ENCODE measurements around the gene ASPA. TPM values are rescaled to one million over a fixed set of nuclear protein-coding genes. Genes with fewer than 3 reads are reported as not detected.

The ASPA gene
- total and polyA plus RNA-seq, 2 of the 13 experiments (the other 11 are each of a cell fraction or from before 2014, with no cell fraction given) = not detected

GRCh38 chr17:3535253-3535995, 59.6 kb downstream of the ASPA start (continued):
- TF ChIP-seq CTCF (CRISPR knock-in tag; IDR thresholded peaks at IDR 0.05) (peak; percentile 81), STAG1 (CRISPR knock-in tag; IDR thresholded peaks at IDR 0.05) (peak; percentile 59), ZBTB7B (CRISPR knock-in tag; IDR thresholded peaks at IDR 0.05) (0 out of 2 replicates have a peak, but pooled peaks have one; percentile 42), ZNF777 (CRISPR knock-in tag; IDR thresholded peaks at IDR 0.05) (0 out of 2 replicates have a peak, but pooled peaks have one; percentile 34), ZMAT5 (CRISPR knock-in tag; IDR thresholded peaks at IDR 0.05; ENCODE audit: borderline replicate concordance, low read depth) (no peak), ZNF280B (CRISPR knock-in tag; IDR thresholded peaks at IDR 0.05; ENCODE audit: borderline replicate concordance) (no peak), NONO (IDR thresholded peaks at IDR 0.05) (no peak), NONO (CRISPR knock-in tag; conservative IDR thresholded peaks at IDR 0.05) (no peak), EP300 (IDR thresholded peaks at IDR 0.05; ENCODE audit: low read depth in 2 of 2, low read length in 2 of 2) (no peak), EP300 (CRISPR knock-in tag; IDR thresholded peaks at IDR 0.05; ENCODE audit: borderline replicate concordance) (no peak), ZNF562 (CRISPR knock-in tag; IDR thresholded peaks at IDR 0.05; ENCODE audit: borderline replicate concordance) (no peak), RAD21 (CRISPR knock-in tag; IDR thresholded peaks at IDR 0.05) (peak; percentile 81), ZNF143 (CRISPR knock-in tag; IDR thresholded peaks at IDR 0.05) (no peak), NKX3-1 (CRISPR knock-in tag; IDR thresholded peaks at IDR 0.05) (no peak), ZNF556 (CRISPR knock-in tag; IDR thresholded peaks at IDR 0.05; ENCODE audit: borderline replicate concordance) (no peak), ZNF350 (CRISPR knock-in tag; IDR thresholded peaks at IDR 0.05; ENCODE audit: borderline replicate concordance, low read depth) (no peak), GZF1 (CRISPR knock-in tag; IDR thresholded peaks at IDR 0.05) (no peak), HNRNPL (IDR thresholded peaks at IDR 0.05; ENCODE audit: low read depth, low read length) (0 out of 2 replicates have a peak, but pooled peaks have one; percentile 33), ZKSCAN5 (CRISPR knock-in tag; IDR thresholded peaks at IDR 0.05) (no peak), MBD4 (IDR thresholded peaks at IDR 0.05; ENCODE audit: borderline replicate concordance, low read length) (no peak), CBX1 (IDR thresholded peaks at IDR 0.05; ENCODE audit: low read depth) (no peak)
- TF ChIP-seq, protein P1, sequence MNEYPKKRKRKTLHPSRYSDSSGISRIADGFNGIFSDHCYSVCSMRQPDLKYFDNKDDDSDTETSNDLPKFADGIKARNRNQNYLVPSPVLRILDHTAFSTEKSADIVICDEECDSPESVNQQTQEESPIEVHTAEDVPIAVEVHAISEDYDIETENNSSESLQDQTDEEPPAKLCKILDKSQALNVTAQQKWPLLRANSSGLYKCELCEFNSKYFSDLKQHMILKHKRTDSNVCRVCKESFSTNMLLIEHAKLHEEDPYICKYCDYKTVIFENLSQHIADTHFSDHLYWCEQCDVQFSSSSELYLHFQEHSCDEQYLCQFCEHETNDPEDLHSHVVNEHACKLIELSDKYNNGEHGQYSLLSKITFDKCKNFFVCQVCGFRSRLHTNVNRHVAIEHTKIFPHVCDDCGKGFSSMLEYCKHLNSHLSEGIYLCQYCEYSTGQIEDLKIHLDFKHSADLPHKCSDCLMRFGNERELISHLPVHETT (CRISPR knock-in tag; conservative IDR thresholded peaks at IDR 0.05) = no peak
- TF ChIP-seq, protein P2, sequence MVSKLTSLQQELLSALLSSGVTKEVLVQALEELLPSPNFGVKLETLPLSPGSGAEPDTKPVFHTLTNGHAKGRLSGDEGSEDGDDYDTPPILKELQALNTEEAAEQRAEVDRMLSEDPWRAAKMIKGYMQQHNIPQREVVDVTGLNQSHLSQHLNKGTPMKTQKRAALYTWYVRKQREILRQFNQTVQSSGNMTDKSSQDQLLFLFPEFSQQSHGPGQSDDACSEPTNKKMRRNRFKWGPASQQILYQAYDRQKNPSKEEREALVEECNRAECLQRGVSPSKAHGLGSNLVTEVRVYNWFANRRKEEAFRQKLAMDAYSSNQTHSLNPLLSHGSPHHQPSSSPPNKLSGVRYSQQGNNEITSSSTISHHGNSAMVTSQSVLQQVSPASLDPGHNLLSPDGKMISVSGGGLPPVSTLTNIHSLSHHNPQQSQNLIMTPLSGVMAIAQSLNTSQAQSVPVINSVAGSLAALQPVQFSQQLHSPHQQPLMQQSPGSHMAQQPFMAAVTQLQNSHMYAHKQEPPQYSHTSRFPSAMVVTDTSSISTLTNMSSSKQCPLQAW (CRISPR knock-in tag; IDR thresholded peaks at IDR 0.05) = no peak
